IPS-18c (cell line): ENCODE results near the gene PRR11.
"Not testable (repeated sequence)": the region's sequence is repeated elsewhere in the genome, so short reads cannot be mapped to it uniquely, and the experiment has no call there.

Source experiments
- H3K4me3 ChIP-seq: 2 replicates; pipeline ENCODE4 v1.7.0; 2013; ENCODE audit warnings: low read depth, mild to moderate bottlenecking, low read length, moderate library complexity; ENCODE audit not compliant: insufficient read depth
- H3K9me3 ChIP-seq: one replicate; pipeline ENCODE4 v1.6.1; 2013; ENCODE audit warnings: mild to moderate bottlenecking, low read length, moderate library complexity; ENCODE audit not compliant: control insufficient read depth, insufficient read depth

PRR11 gene

DNA sequence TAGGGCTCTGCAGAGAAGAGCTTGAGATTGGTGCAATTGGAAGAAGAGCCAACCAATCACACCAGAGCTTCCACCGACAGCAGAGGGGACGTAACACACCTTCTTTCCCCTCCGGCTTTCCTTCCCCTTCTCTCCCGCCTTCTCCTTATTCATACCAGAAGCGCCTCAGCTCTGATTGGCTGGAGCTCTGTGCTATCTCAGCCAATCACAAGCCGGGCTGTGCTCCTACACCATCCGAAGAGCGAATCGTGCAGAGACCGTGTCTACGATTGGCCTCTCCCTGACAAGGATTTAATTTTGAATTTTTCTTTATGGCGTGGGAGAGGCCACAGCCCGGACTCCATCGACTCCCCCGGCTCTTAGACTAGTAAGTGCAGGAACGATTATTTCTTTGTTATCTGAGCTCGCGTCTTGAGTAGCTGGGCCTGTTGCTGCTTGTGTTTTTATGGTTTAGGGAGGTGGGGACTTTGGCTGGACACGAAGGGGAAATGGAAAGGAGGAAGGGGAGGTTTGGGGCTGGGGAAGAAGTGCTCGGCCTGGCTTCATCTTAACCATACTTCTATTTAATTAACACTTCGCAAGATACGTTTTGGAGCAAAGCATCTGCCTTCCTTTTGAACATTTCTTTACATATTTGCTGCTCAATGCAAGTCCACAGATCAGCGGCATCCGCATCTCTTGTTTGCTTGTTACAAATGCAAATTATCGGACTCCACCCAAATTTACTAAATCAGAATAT, at the start of gene PRR11:
Gene PRR11, plus strand, starts transcription at position 308 of the 739 bp plus-strand sequence. CDS start 14,007 bp downstream, outside the sequence.
- Histone ChIP-seq H3K4me3 (peak within 1 kb of the TSS; percentile 87), H3K9me3 (no peaks in the 10 kb centered on the region)

DNA sequence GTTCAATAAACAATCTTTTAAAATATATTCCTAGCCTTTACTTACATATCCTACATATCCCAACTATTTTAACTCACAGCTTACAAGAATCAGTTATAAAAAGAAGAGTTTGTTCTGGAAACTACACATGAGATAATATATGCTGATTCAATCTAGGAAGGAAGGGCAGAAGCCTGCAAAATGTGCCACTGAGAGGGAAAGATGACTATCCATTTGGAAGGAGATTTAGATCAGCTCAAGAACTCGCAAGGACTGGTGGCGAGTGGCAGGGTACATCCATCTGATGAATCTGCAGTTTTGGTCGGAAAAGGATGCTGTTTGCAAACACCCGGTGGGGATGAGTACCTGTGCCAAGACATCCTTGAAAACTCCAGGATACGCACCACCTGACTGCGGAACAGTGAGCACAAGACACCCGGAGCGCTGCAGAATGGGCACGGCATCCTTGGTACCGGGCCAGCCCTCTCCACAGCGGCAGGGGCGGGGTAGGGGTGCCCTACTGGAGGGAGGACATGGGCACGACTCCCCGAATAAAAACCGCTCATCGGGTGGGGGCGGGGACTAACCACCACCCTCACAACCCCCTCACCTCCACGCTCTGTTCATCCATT, 49.6 kb upstream of the PRR11 start:
- Histone ChIP-seq H3K9me3 (no peaks in the 10 kb centered on the region), H3K4me3 (peak overlapping the region; percentile 88)

DNA sequence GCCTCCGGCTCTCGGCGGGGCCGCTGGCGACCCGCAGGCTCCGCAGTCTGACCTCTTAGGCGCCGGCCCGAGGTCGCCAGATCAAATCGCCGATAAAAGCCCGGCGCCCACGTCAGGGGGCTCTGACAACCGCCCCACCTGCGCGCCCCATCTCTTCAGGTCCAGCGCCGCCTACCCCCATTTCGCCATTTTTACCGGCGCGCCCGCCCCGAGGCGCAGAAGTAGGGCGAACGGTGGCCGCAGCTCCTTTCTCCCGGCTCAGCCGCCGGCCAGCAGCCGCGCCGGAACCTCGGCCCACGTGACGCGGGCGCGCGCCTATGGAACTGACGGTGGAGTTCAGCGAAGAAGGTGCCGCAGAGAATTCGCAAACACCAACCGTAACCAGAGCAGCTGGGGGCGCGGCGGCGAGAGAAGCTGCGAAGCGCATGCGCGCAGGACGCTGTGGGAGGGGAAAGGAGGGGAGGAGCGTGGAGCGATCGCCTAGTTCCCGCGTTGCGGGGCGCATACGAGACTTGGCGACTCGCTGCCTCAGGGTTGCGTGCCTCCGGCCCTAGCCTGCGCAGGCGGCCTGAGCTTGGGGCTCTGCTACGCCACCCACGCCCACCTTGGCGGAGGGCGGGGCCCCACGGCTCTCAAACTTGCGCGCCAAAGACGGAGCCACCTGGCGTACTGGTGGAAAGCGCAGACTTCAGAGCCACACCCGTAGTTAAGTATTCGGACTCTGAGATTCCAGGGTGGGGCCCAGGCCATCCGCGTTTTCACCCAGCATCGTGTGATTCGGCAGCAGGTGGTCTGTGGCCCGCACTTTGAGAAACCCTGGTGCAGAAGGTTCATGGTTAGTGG, 48.9 kb upstream of the PRR11 start, which contains the start of gene TRIM37:
Gene TRIM37, minus strand, starts transcription at position 418 of the 843 bp plus-strand sequence. CDS start 419 bp downstream, outside the sequence.
- no peaks in the 10 kb centered on the region for H3K9me3 ChIP-seq
- H3K4me3 ChIP-seq = peak within 1 kb of the TSS; percentile 88

DNA sequence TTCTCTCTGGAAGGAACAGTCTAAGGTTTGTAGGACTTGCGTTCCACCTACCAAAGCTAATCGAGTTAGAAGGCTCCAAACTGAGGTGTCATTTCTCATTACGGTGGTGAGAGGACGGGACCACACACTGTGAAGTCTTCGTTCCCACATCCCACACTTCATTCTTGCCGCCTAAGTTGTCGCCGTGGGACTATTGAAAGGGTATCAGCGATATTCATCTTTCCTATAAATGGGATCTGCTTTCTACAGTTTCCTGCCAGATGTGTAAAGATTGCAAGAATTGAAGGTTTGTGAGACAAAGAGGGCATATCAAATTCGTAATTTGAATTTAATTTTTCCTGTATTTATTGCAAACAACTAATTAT, 48.3 kb upstream of the PRR11 start:
- Histone ChIP-seq H3K9me3 (no peaks in the 10 kb centered on the region), H3K4me3 (peak overlapping the region; percentile 88)

DNA sequence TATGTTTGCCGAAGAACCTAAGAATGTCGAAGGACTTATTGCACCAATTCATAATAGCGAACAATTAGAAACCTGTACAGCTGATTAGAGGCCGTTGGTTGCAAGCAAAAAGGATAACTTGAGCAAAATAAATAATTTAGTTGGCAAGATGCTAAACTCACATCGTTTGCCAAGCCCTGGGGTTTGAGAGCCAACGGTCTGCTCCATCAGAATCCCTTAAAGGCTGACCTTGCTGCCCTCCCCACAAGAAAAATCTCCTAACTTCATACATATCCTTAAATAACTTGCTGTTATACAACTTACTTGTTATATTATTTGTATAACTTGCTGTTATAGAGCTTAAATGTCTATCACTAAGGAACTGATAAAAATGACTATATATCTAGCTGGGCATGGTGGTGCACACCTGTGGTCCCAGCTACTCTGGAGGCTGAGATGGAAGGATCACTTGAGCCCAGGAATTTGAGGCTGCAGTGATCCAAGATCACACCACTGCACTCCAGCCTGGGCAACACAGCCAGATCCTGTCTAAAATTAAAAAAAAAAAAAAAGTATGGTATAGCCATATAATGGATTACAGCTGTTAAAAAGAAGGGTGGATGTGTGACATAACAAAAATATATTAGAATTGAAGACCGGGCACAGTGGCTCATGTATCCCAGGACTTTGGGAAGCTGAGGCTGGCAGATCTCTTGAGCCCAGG, 47.0 kb upstream of the PRR11 start:
- Histone ChIP-seq H3K9me3 (no peaks in the 10 kb centered on the region), H3K4me3 (no peak overlapping the region)

DNA sequence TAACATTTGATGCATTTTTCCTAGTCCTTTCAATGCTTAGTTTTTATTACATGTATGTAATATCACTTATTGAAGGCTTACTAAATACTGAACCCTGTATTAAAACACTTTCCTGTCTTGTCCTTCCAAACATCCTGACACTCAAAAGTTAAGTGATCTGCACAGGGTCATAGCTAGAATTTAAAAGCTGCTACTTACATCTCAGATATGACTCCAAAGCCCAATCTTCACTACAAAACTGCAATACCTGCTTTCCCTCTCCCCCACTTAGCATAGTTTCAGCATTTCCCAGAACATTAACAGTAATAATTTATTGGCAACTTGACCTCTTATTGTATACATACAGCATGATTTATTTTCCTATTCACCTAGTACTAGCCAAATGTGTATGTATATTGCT, 44.6 kb upstream of the PRR11 start:
- H3K4me3 ChIP-seq = no peak overlapping the region
- H3K9me3 ChIP-seq = no peaks in the 10 kb centered on the region

DNA sequence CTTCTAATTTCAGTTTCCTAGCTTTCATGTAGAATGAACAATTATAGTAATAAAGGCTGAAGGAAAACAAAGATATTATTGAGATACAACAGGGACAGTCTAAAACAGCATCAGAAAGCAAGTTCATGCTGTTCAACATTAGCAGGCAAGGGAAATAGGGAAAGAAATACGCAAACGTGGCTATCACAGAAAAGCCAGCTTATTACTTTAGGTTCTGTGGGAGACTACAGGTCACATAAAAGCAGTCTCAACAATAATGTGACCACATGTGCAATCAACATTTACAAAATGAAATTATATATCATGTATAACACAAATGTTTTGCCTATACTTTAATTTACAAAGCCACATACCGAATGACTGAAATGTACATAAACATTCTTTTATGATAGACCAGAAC, 44.0 kb upstream of the PRR11 start:
- Histone ChIP-seq H3K4me3 (no peak overlapping the region), H3K9me3 (no peaks in the 10 kb centered on the region)

DNA sequence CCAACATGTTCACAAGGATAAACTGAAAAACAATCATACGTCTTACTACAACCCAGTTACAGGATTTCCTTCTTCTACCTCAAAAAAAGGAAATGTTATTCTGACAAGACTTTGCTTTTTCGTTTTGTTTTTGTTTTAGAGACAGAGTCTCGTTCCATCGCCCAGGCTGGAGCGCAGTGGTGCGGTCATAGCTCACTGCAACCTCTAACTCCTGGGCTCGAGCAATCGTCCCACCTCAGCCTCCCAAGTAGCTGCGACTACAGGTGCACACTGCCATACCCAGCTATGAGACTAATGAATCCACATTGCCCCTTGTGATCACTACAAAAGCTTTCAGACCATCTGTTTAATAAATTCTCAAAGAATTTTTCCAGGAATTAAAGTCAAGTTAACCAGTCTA, 40.1 kb upstream of the PRR11 start:
- no peak overlapping the region for H3K4me3 ChIP-seq
- H3K9me3 ChIP-seq = no peaks in the 10 kb centered on the region

DNA sequence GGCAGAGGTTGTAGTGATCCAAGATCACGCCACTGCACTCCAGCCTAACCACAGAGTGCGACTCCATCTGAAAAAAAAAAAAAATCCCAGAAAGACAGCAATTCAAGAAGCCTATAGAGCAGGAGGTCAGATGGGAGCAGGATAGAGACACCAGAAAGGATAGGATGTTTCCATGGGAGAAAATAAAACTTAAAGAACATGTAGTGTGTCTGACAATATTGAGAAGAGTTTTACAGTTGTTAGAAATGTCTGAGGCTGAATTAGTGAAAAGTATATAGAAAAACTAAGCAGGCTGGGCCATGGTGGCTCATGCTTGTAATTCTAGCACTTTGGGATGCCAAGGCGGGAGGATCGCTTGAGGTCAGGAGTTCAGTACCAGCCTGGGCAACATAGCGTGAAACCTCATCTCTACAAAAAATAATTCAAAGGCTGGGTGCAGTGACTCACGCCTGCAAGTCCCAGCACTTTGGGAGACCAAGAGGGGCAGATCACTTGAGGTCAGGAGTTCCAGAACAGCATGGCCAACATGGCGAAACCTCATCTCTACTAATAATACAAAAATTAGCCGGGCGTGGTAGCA, 33.6 kb upstream of the PRR11 start:
- Histone ChIP-seq H3K4me3 (no peak overlapping the region), H3K9me3 (no peaks in the 10 kb centered on the region)

DNA sequence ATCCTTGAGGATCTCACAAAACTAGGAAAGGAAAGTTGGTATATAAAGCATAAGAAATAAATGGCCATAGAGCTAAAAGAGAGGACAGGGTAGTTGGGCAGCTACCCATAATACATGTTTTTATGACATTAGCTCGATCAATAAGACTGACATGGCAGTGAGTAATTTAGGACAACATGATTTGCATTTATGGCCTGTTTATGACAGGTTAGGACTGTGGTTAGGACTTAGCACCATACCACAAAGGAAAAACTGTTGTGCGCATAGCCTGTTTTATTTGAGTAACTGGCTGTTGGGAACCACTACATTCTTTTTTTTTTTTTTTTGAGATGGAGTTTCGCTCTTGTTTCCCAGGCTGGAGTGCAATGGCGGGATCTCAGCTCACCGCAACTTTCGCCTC, 30.9 kb upstream of the PRR11 start:
- Histone ChIP-seq H3K9me3 (no peaks in the 10 kb centered on the region), H3K4me3 (no peak overlapping the region)

DNA sequence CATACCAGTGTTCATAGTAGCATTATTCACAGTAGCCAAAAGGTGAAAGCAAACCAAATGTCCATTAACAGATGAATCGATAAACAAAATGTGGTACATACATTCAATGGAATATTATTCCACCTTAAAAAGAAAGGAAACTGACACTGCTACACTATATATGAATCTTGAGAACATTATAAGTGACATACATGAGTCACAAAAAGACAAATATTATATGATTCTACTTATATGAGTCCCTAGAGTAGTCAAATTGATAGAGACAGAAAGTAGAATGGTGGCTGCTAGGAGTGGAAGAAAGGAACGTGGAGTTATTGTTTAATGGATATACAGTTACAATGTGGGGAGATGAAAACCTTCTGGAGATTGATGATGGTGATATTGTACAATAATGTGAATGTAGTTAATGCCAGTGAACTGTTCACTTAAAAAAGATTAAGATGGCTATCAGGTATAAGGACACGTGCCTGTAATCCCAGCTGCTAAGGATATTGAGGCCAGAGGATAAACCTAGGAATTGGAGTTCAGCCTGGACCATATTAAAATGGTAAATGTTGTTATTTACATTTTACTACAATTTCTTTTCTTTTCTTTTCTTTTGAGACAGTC, 28.6 kb upstream of the PRR11 start:
- no peak overlapping the region for H3K4me3 ChIP-seq
- H3K9me3 ChIP-seq = no peaks in the 10 kb centered on the region

DNA sequence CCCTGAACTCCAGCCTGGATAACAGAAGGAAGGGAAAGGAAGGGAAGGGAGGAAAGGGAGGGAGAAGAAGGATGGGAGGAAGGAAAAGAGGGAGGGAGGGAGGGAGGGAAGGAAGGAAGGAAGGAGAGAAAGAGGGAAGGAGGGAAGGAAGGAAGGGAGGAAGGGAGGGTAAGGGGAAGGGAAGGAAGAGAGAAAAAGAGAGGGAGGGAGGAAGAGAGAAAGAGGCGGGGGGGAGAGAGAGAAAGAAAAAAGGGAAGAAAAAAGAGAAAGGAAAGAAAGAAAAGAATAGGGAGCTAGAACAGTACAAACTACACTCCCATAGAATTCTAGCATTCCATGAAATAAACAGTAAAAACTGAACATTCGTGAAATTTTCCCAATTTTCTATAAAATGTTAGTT, 25.7 kb upstream of the PRR11 start:
- Histone ChIP-seq H3K9me3 (no peaks in the 10 kb centered on the region), H3K4me3 (no peak overlapping the region)

DNA sequence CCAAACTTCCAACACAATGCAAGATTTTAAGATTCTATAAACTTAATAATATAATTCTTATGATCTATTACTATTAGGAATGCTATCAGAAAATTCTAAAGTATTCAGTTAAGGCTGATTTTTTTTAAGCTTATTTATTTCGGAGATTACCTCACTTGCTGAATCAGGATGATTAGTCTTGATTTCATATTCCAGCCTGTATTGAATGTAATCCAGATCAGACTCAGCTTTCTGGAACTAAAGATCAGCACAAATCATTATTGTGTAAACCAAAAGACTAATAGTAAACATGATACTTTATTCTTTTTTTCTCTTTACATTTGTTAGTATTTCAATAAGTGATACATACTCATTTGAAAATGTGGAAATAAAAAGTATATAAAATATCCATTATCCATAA, 24.4 kb upstream of the PRR11 start:
- no peaks in the 10 kb centered on the region for H3K9me3 ChIP-seq
- no peak overlapping the region for H3K4me3 ChIP-seq

DNA sequence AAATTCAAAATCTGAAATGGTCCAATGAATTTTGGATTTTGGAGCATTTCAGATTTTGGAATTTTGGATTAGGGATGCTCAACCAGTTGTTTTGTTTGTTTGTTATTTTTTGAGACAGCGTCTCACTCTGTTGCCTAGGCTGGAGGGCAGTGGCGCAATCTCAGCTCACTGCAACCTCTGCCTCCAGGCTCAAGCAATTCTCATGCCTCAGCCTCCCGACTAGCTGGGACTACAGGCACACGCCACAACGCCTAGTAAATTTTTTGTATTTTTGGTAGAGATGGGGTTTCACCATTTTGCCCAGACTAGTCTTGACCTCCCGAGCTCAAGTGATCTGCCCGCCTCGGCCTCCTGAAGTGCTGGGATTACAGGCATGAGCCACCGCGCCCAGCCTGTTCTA, 17.2 kb upstream of the PRR11 start:
- not testable (repeated sequence) for H3K9me3 ChIP-seq, H3K4me3 ChIP-seq

DNA sequence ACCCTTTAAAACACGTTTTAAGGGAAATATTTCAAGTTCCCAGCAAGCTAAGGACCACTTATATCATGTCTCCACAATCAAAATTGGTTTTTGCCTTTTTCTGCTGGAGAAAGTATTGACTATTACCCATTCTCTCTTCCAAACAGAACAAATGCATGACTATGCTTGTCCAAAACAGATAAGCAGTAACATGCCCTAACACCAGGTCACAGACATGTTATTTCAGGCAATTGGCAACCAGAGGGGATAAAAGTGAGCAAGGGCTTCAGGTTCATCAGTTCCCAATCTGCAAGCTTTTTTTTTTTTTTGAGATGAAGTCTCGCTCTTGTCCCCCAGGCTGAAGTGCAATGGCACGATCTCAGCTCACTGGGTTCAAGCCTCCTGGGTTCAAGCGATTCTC, 15.6 kb upstream of the PRR11 start:
- Histone ChIP-seq H3K4me3 (no peak overlapping the region), H3K9me3 (peaks cover 2% of the 10 kb centered on the region)

DNA sequence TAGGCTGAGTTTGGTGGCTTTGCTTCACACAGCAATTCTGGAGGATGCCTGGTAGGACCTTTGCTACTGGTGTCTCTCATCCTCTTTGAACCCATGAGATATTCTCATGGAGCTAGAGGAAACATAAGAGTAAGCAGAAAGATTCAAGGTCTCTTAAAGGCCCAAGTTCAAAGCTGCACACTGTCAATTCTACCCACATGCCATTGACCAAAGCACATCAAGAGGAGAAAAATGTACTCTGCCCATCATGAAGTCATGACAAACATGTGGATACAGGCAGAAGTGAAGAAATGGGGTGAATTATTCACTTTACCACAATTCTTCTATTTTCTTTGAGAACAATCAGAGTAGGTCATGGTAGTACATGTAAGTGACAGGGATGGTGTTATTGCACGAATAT, 13.7 kb upstream of the PRR11 start:
- peaks cover 2% of the 10 kb centered on the region for H3K9me3 ChIP-seq
- no peak overlapping the region for H3K4me3 ChIP-seq
